BJ (cell line): Measurements from ENCODE around the gene ROS1. TPM values are rescaled to one million over a fixed set of nuclear protein-coding genes. Genes with fewer than 3 reads are reported as not detected.

Source experiments
- CTCF ChIA-PET: fragments of 350-600 bp; formaldehyde crosslinking; extraction: SDS; loops from one replicate; lab custom pipeline; 2021; ENCODE audit warnings: antibody characterized with exemption, inconsistent platforms; lab: Yijun Ruan, JAX
- POLR2A ChIA-PET: fragments of 300-600 bp; sonication (Branson Sonifier 250); formaldehyde crosslinking; extraction: SDS; loops from one replicate; lab custom pipeline; 2021; ENCODE audit warnings: antibody characterized with exemption; lab: Charles Lee
- DNase-seq: peaks from one replicate; pipeline ENCODE4 v3.0.0-alpha.2; 2011; ENCODE audit warnings: low read depth
- H3K27me3 ChIP-seq: 2 replicates; pipeline ENCODE4 v1.6.0; 2011; ENCODE audit warnings: low read length; ENCODE audit not compliant: control insufficient read depth, insufficient read depth
- H3K36me3 ChIP-seq: 2 replicates; pipeline ENCODE4 v1.5.1; 2011; ENCODE audit warnings: low read length; ENCODE audit not compliant: control insufficient read depth, insufficient read depth
- H3K4me3 ChIP-seq: 2 replicates; pipeline ENCODE4 v1.5.1; 2011; ENCODE audit warnings: low read depth, mild to moderate bottlenecking, control low read depth, low read length
- polyA plus RNA-seq: library from polyadenylated mRNA; depleted of rRNA; stranded (reverse); fragments of >200 nt; gene quantifications from 2 replicates; pipeline ENCODE4 v1.2.3, GENCODE V29; 2011
- TF ChIP-seq, protein P1 (sequence below): IDR thresholded peaks from 2 replicates; pipeline ENCODE4 v1.5.1; 2011; ENCODE audit warnings: low read depth, mild to moderate bottlenecking, control low read depth, inconsistent platforms, low read length, moderate library complexity; ENCODE audit not compliant: insufficient read depth

ROS1 gene
- polyA plus RNA-seq, 1 experiment, result 0.16 TPM

DNA sequence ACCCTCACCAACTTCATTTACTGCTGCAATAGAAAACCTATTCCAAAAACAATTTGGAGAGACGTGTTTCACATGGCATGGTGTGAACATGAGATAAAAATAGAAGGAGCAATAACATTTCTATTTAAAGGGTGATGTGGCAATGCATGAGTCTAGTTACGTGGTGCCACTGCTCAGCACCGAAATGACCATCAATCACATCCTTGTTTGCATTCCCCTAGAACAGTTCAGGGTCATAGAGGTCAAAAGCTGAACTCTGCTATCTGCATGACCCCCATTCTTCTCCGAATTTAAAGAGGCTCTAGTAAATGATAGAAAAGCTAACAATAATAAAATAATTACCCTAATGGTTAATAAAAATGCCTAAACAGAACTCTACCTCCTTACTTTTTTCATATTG lies 29.5 kb downstream of the ROS1 start:
- no peak for DNase-seq
- ChIA-PET CTCF (no interaction called here), POLR2A (no interaction called here)
- Histone ChIP-seq H3K4me3 (no peak overlapping the region), H3K36me3 (no peaks in the 10 kb centered on the region), H3K27me3 (no peaks in the 10 kb centered on the region)
- TF ChIP-seq, protein P1, sequence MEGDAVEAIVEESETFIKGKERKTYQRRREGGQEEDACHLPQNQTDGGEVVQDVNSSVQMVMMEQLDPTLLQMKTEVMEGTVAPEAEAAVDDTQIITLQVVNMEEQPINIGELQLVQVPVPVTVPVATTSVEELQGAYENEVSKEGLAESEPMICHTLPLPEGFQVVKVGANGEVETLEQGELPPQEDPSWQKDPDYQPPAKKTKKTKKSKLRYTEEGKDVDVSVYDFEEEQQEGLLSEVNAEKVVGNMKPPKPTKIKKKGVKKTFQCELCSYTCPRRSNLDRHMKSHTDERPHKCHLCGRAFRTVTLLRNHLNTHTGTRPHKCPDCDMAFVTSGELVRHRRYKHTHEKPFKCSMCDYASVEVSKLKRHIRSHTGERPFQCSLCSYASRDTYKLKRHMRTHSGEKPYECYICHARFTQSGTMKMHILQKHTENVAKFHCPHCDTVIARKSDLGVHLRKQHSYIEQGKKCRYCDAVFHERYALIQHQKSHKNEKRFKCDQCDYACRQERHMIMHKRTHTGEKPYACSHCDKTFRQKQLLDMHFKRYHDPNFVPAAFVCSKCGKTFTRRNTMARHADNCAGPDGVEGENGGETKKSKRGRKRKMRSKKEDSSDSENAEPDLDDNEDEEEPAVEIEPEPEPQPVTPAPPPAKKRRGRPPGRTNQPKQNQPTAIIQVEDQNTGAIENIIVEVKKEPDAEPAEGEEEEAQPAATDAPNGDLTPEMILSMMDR, result no peak

DNA sequence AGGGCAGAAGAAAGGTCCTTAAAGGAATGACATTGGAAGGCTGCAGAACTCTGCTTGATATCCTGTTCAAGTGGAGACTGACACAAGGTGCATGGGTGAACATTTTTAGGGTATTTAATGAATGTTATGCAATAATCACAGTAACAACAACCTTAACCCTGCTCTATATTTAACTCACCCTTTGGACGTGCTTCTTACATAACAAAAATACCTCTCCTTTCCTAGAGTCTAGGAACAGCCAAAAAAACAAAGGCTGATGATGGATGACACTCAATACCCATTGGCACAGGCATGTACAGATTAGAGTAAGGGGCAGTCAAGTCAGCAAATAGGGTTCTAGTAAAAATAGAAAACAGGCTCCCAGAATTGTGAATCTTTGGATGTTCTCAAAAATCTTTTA lies 30.6 kb downstream of the ROS1 start:
- Histone ChIP-seq H3K4me3 (no peak overlapping the region), H3K36me3 (no peaks in the 10 kb centered on the region), H3K27me3 (no peaks in the 10 kb centered on the region)
- ChIA-PET POLR2A (no interaction called here), CTCF (no interaction called here)
- no peak for DNase-seq
- TF ChIP-seq, protein P1, result no peak

DNA sequence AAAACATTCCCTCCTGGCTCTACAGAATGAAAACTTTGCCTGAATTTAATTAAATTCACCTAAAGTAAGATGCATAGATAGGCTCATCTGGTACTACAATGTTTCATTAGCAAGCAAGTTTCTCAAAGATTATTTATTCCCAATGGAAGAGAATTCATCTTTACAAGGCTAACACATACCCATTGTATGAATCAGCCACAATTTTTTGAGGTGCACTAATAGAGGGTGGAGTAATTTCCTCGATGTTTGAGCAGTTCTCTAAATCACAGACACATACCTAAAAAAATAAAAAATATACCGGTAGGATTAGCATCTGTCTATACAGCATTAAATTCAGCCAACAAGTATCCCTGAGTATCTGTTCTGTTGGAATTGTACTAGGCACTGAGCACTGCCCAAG lies 32.7 kb downstream of the ROS1 start:
- no peak overlapping the region for H3K4me3 ChIP-seq
- CTCF ChIA-PET, result no interaction called here
- H3K36me3 ChIP-seq, result no peaks in the 10 kb centered on the region
- POLR2A ChIA-PET, result no interaction called here
- TF ChIP-seq, protein P1, result no peak
- DNase-seq, result no peak
- no peaks in the 10 kb centered on the region for H3K27me3 ChIP-seq

DNA sequence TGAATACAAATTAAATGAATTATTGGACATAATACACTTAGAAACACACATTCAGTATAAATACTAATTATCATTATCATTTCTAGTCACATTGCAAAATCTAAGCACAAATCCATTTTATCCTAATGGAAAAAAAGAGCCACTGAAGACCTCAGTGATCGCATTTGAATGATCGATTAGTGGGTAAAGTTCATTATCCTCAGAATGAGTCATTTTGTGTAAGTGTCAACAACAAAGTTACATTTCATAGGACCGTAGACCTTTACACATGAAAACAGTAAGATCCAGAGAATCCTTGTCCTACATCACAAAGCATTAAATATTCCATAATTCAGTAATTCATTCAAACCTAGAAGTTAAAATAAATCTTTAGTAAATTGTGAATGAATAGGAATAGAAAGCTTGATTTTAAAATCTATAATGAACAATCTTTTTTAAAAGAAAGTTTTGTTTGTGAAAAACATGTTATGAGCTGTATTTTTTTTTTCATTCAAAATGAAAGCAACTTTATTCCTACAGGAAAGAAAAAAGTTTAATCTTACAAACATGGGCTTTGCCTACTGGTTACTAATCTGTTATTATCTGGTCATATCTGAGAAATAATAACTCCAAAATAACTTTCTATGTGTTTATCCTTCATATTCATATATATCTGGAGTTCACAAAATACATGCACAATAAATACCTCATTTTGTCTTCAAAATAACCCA lies 33.7 kb downstream of the ROS1 start:
- TF ChIP-seq, protein P1, result no peak
- DNase-seq, result no peak
- Histone ChIP-seq H3K4me3 (no peak overlapping the region), H3K36me3 (no peaks in the 10 kb centered on the region), H3K27me3 (no peaks in the 10 kb centered on the region)
- ChIA-PET POLR2A (interaction anchor here (0.6 kb wide), 1 partner anchor 1317 kb away, joined by 3 read pairs; no protein-coding TSS in a partner anchor), CTCF (interaction anchor here (1.6 to 1.7 kb wide), 2 partner anchors 8 to 15 kb away, joined by 3 read pairs; no protein-coding TSS in a partner anchor)

DNA sequence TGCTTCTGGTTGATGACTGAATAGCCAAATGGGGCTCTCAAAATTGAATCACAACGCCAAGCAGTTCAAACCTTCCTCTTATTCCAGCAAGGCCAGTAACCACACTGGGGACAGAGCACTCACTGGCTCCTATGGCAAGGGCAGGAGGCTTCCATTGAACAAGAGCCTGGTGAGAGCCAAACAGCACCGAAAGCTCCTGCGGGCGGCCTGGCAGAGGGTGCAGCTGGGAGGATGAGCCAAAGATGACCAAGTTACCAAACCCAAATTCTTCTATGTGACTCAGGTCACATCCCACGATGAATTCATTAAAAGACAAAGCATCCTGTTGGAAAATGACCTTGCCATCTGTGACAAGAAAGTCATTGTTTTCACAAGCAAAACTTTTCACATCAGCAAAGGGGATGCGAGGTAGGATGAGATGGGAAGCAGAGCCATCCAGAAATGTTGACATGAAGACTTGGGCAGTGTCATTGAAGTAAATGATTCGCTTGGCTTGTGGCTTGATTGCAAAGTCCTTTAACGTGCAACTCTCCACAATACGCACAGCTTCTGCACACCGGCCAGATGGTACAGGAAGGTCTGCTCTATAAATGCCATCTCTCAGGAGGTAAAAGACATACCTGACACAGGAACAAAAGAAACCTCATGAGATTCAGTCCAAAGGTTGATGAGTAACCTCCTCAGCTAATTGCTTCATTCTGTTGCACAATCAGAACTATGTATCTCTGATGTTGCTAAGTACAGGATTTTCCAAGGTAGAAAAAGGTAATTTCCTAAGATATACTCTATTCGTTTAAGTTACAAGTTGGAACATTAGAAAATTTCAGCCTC lies 36.3 kb downstream of the ROS1 start:
- POLR2A ChIA-PET, result no interaction called here
- TF ChIP-seq, protein P1, result no peak

More for the DNA sequence above, 36.3 kb downstream of the ROS1 start:
- no peak overlapping the region for H3K4me3 ChIP-seq
- no peak for DNase-seq
- no peaks in the 10 kb centered on the region for H3K27me3 ChIP-seq
- CTCF ChIA-PET, result interaction anchor here (1.2 kb wide), 1 partner anchor 18 kb away, joined by 4 read pairs; no protein-coding TSS in a partner anchor
- H3K36me3 ChIP-seq, result no peaks in the 10 kb centered on the region
